Measurements from ENCODE around the gene CCNY.

DNA sequence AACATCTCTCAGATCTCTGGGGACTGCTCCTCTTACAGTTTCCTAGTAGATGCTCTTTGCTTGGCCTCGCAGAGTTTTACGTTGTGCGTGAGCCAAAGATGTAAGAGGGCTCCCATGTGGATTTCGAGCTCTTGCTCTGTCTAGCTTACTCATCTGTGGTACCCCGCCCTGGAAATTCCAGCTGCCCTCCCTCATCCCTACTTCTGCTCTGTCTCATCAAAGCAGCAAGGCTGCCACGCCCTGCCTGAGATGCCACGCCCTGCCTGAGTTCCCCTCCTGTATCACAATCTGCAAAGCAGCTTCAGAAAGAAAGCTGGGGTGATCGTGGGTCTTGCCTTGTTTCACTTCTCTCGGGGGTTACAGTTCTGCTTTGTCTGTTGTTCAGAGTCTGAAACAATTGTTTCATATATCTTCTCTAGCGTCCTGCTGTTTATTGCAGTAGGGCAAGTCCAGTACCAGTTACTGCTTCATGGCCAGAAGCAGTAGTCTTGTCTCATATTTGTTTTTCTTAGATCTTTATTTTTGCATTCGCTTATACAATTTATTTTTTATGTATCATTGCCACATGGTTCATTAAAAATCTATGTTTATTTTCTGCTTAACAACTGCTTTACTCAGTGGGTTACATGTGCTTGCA is 36.1 kb upstream of the CCNY start:
- TF ChIP-seq CTCF (conservative IDR thresholded peaks at IDR 0.05; ENCODE audit: low read depth, low read length) (no peak), POLR2A (IDR thresholded peaks at IDR 0.05; ENCODE audit: low read depth, low read length) (no peak), BHLHE40 (IDR thresholded peaks at IDR 0.05; ENCODE audit: low read depth, low read length) (no peak), RFX5 (IDR thresholded peaks at IDR 0.05; ENCODE audit: low read depth, low read length) (no peak), RAD21 (IDR thresholded peaks at IDR 0.05; ENCODE audit: low read length) (no peak), CEBPB (IDR thresholded peaks at IDR 0.05; ENCODE audit: low read depth, low read length) (no peak), MAFK (IDR thresholded peaks at IDR 0.05; ENCODE audit: low read depth, low read length) (no peak), USF2 (IDR thresholded peaks at IDR 0.05; ENCODE audit: low read depth, low read length) (no peak), CHD1 (IDR thresholded peaks at IDR 0.05; ENCODE audit: low read depth, low read length) (no peak), RCOR1 (IDR thresholded peaks at IDR 0.05; ENCODE audit: insufficient replicate concordance, low read length) (no peak), MAZ (IDR thresholded peaks at IDR 0.05; ENCODE audit: borderline replicate concordance, low read depth, low read length) (no peak), SMC3 (IDR thresholded peaks at IDR 0.05; ENCODE audit: low read depth, low read length) (no peak)
